ENCODE measurements around the gene TPK1.

- no peak for TF ChIP-seq CTCF (IDR thresholded peaks at IDR 0.05; ENCODE audit: low read depth, low read length)
- no peak for TF ChIP-seq POLR2A (IDR thresholded peaks at IDR 0.05; ENCODE audit: extremely low read depth, insufficient read length)
- TF ChIP-seq MAX (IDR thresholded peaks at IDR 0.05; ENCODE audit: low read depth, low read length), result no peak
- no peak for TF ChIP-seq MYC (IDR thresholded peaks at IDR 0.05; ENCODE audit: low read depth, low read length)
Measured at GRCh38 chr7:144720149-144720548, 115.7 kb downstream of the TPK1 start.

Data from NB4 (cell line).